Natural killer cell treated with Interleukin-12 subunit alpha and Interleukin-12 subunit beta and Interleukin-15 and Interleukin-18, amount 100 ng/mL, for 72 hours (primary cell): ENCODE data around the gene LRIG1. TPM values are rescaled to one million over a fixed set of nuclear protein-coding genes. Genes with fewer than 3 reads are reported as not detected.

Experiments used
- ATAC-seq, 2 donors: fragments of 150-1000 bp; cut with Tn5 transposase in 1 of 2; sonication (Bioruptor Pico), chemical (Tn5 transposase) in 1 of 2; 2 replicates each; pipeline ENCODE4 v1.10.0; 2021
- DNase-seq: peaks from one replicate; pipeline ENCODE4 v3.0.0; 2022; ENCODE audit warnings: low spot score
- H3K27ac Mint-ChIP-seq, 2 donors: 1 replicate in 1 of 2; 2 replicates in 1 of 2; pipeline ENCODE4 v1.8.0; 2022; ENCODE audit warnings: mixed read lengths in 2 of 2, mild to moderate bottlenecking in 1 of 2, moderate library complexity in 1 of 2
- H3K27me3 Mint-ChIP-seq, 2 donors: 1 replicate in 1 of 2; 2 replicates in 1 of 2; pipeline ENCODE4 v1.8.0; 2022; ENCODE audit warnings: mixed read lengths in 2 of 2
- H3K36me3 Mint-ChIP-seq: one replicate; pipeline ENCODE4 v1.8.0; 2022; ENCODE audit warnings: mixed read lengths
- H3K4me1 Mint-ChIP-seq, 2 donors: 1 replicate in 1 of 2; 2 replicates in 1 of 2; pipeline ENCODE4 v1.8.0; 2022; ENCODE audit warnings: low read depth in 2 of 2, mixed read lengths in 2 of 2, mild to moderate bottlenecking in 1 of 2
- H3K4me3 Mint-ChIP-seq: one replicate; pipeline ENCODE4 v1.8.0; 2022; ENCODE audit warnings: mixed read lengths
- H3K9me3 Mint-ChIP-seq: 2 replicates; pipeline ENCODE4 v1.8.0; 2022; ENCODE audit warnings: mixed read lengths
- total RNA-seq, 2 donors: library from RNA; stranded (reverse); gene quantifications; one replicate each; pipeline ENCODE4 v1.2.3, GENCODE V29; 2022

LRIG1 gene
- total RNA-seq, 2 donors from 2014 or later: 21.6 to 41.1 TPM

DNA sequence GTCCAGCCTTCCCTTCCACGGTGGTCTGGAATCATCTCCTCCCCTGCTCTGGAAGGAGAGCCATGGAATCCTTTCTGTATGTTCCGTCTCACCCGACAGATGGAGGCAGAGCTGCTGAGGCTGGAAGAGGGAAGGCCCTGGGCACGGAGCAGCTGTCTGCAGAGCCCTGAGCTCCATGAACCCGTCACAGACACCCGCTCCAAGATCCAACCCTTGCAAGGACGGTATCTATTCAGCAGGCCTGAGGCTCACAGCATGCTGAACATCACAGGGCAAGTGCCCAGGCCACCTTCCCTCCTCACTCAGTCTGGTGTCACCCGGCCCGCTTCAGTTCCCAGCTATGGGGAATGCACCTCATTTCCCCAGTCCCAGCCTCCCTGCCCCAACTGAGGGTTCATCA, 103.9 kb downstream of the LRIG1 start:
- no peak overlapping the region for H3K27ac Mint-ChIP-seq
- no peak overlapping the region for H3K4me3 Mint-ChIP-seq
- no peaks in the 10 kb centered on the region for H3K27me3 Mint-ChIP-seq
- H3K9me3 Mint-ChIP-seq: no peaks in the 10 kb centered on the region
- peaks cover 4% of the 10 kb centered on the region for H3K36me3 Mint-ChIP-seq
- peaks cover 23 to 34% of the 10 kb centered on the region in 2 donors for H3K4me1 Mint-ChIP-seq
- ATAC-seq: no peak
- no peak for DNase-seq

DNA sequence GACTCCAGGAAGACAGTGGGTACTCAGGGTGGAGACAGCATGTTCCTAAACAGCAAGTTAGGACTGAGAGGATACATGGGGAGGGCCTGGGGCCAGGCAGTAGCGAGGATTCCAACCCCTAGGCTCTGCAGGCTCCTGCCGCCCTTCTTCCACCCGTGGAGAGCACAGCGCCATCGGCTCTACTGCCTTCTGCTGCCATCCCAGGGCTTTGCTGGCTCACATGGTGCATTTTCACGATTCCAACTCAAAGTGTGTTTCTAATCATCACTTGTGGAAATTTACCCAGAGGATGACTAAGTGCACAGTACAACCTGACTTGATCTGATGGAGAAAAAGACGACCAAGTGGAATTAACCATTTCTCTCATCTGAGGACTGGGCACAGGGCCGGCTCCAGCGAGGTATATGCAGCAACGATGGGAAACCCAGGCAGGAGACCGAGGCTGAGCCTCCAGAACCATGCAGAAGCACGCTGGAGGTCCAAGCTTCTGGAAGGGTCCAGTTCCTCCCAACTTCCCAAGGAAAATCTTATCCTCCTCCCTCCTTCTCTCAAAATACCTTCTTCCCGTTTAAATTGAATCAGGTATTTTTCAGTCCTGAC, 104.6 kb downstream of the LRIG1 start:
- H3K36me3 Mint-ChIP-seq: peaks cover 4% of the 10 kb centered on the region
- no peak for DNase-seq
- H3K27ac Mint-ChIP-seq: no peak overlapping the region
- no peaks in the 10 kb centered on the region for H3K27me3 Mint-ChIP-seq
- no peak overlapping the region for H3K4me3 Mint-ChIP-seq
- H3K9me3 Mint-ChIP-seq: no peaks in the 10 kb centered on the region
- no peak for ATAC-seq
- peaks cover 23 to 34% of the 10 kb centered on the region in 2 donors for H3K4me1 Mint-ChIP-seq

DNA sequence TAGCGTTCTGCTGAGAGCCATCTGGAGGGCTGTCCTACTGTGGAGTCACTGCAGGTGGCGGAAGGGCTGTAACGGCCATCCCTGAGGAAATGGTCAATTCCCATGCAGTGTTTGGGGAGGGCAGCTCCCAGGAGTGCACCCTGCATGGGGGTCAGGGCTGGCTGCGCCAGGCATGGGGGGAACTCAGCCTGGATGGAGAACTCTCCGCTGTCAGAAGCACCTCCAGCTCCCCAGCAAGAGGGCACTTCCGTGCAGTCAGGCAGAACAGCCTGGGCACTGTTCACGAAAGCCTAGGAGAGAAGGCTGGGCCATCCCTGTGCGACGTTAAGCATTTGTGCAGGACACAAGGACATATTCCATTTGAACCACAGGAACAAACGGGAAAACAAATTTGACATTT, 105.2 kb downstream of the LRIG1 start:
- Mint-ChIP-seq H3K36me3 (peaks cover 4% of the 10 kb centered on the region), H3K4me1 (peaks cover 23 to 34% of the 10 kb centered on the region in 2 donors), H3K4me3 (no peak overlapping the region), H3K27ac (no peak overlapping the region), H3K27me3 (no peaks in the 10 kb centered on the region), H3K9me3 (no peaks in the 10 kb centered on the region)
- DNase-seq (no peak), ATAC-seq (no peak)

DNA sequence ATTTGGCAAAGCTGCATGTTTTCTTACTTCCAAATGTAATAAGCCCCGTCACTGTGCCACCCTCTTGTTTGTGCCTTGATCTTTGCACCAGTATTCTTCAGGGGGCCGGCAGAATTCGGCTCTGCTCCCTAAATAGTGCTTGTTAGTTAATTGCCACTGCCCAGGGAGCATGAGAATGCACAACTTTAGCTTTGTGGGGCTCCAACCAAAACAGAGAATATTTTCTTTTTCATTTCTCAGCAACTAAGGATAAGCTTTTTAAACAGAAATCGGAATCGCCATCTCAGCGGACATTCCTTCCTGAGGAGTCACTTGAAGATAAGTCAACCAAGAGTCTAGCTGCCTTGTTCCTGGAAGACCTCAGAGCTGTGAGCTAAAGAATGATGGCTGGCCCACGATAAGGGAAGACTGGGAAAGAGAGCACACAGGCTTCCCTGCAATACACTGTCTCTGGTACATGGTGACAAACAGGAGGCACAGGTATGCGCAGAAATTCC, 106.0 kb downstream of the LRIG1 start:
- DNase-seq: no peak
- Mint-ChIP-seq H3K4me3 (peak overlapping the region; percentile 22), H3K27ac (peak overlapping the region in 1 of 2 donors; percentile 53), H3K4me1 (peaks cover 23 to 34% of the 10 kb centered on the region in 2 donors), H3K27me3 (no peaks in the 10 kb centered on the region), H3K36me3 (peaks cover 4% of the 10 kb centered on the region), H3K9me3 (no peaks in the 10 kb centered on the region)
- no peak for ATAC-seq

DNA sequence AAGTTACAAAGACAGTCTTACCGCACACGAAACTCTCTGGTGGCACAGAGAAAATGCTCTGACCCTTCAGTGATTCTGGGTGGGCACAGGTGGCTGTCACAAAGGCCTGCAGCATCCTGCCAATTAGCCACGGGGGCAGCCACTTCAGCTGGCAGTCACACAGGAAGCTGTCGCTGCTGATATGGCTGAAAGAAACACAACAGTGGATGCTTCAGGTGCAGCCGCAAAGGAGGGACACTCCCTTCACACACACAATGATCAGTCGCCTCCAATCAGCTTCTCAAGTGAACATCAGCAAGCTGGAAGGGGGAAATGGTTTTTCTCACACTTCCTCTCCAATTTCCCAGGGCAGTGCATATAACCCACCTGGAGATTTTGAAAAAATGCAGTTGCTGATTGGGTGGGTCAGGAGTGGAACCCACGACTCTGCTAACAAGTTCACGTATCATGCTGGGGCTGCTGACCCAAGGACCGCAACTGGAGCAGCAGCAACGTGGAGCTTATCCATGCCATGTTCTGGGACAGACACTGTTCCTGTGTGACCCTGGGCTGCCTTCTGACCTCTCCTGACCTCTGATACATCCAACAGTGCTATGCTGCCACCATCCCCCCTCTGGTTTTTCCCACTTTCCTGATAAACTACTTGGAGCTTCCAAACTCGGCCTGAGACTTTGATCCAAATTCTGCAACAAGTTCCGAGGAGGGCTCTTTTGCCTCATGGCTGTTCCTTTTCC, 106.6 kb downstream of the LRIG1 start:
- H3K36me3 Mint-ChIP-seq: peaks cover 4% of the 10 kb centered on the region
- no peak for DNase-seq
- H3K4me3 Mint-ChIP-seq: peak overlapping the region; percentile 22
- no peaks in the 10 kb centered on the region for H3K9me3 Mint-ChIP-seq
- peaks cover 23 to 34% of the 10 kb centered on the region in 2 donors for H3K4me1 Mint-ChIP-seq
- H3K27me3 Mint-ChIP-seq: no peaks in the 10 kb centered on the region
- H3K27ac Mint-ChIP-seq: peak overlapping the region; percentile 53 to 58
- peak; percentile 52 to 55 for ATAC-seq

DNA sequence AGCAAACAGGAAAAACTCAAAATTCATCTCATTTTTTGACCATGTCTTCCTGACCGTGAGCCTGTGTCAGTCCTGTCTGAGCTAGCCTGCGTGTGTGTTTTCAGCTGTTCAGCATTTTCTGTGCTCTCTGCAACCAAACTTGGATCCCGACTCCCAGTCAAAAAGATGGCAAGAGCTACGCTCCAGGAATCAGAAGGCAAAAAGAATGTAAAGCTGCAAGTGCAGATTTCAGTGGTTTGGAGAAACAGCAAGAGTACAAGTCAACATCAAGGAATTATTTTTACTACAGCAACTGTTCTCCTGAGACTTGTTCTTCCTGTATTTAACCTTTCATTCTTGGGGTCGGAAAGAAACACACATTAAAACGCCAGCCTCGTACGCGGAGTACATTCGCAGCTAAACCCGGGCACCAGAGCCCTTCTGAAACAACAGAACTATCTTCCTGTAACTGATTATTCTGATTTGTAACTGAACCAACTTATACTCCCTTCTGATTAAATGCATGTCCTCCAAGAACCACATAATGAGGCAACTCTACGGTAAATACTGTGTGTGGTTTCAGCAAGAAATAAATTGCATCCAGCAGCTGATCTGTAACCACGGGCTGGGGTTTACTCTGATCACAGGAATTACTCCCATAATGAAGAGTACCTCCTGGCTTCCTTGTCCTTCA, 107.4 kb downstream of the LRIG1 start:
- H3K27ac Mint-ChIP-seq: peak overlapping the region; percentile 53 to 58
- no peaks in the 10 kb centered on the region for H3K9me3 Mint-ChIP-seq
- peak overlapping the region; percentile 18 for H3K4me3 Mint-ChIP-seq
- no peak for DNase-seq
- ATAC-seq: peak; percentile 37 to 40
- peaks cover 23 to 34% of the 10 kb centered on the region in 2 donors for H3K4me1 Mint-ChIP-seq
- peaks cover 6% of the 10 kb centered on the region for H3K36me3 Mint-ChIP-seq
- H3K27me3 Mint-ChIP-seq: no peaks in the 10 kb centered on the region

DNA sequence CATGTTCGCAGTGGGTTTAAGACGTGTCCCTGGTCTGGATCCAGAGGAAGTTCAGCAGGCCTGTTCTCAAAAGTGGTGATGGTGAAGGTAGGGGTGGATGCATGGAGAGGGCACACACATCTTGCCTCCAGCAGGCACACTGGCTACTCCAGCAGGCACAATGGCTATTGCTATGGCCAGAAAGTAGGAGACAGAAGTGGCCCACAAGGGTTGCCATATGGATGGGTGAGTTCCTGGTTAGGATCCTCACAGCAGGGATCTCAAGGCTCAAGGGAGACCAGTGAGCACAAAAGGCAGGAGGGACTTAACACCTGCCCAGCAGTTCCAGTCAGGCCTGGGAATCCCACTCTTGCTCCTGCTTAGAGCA, 107.9 kb downstream of the LRIG1 start:
- Mint-ChIP-seq H3K27ac (peak overlapping the region in 1 of 2 donors; percentile 58), H3K27me3 (no peaks in the 10 kb centered on the region), H3K9me3 (no peaks in the 10 kb centered on the region), H3K36me3 (peaks cover 12% of the 10 kb centered on the region), H3K4me1 (peaks cover 23 to 29% of the 10 kb centered on the region in 2 donors), H3K4me3 (no peak overlapping the region)
- no peak for DNase-seq
- no peak for ATAC-seq

DNA sequence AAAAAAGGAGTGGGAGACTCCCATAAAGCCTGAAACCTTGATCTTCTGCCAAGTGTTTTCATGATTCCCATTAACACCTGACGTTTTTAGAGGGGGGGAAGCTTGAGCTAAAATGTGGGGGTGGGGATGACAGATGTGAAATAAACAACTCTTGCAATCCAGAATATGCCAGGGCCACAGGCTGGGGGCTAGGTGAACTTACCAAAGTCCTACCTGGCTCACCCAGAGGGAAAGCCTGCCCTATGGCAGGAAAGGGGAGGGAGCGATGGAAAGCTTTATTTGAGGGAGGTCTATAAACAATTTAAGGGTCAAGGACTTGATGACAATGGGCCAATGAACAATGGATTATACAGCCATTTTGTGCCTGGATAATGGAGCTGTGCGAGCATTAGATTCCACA, 108.3 kb downstream of the LRIG1 start:
- H3K36me3 Mint-ChIP-seq: peaks cover 12% of the 10 kb centered on the region
- DNase-seq (no peak), ATAC-seq (no peak)
- no peaks in the 10 kb centered on the region for H3K9me3 Mint-ChIP-seq
- peaks cover 23 to 26% of the 10 kb centered on the region in 2 donors for H3K4me1 Mint-ChIP-seq
- H3K27ac Mint-ChIP-seq: peak overlapping the region in 1 of 2 donors; percentile 56
- H3K4me3 Mint-ChIP-seq: no peak overlapping the region
- H3K27me3 Mint-ChIP-seq: no peaks in the 10 kb centered on the region

DNA sequence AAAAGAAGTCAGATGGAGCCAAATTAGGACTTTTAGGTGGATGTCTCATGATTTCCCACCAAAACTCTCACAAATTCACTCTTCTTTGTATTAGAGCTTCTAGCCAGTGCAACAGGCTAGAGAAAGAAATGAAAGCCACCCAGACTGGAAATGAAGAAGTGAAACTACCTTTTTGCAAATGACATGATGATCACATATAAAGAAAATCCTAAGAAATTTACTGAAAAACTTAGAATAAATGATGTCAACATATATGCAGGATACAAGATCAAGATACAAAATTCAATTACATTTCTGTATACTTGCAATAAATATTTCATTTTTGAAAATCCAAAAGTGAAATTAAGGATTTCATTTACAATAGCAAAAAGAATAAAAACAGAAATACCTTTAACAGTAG, 110.8 kb downstream of the LRIG1 start:
- Mint-ChIP-seq H3K9me3 (no peaks in the 10 kb centered on the region), H3K4me1 (peaks cover 23 to 29% of the 10 kb centered on the region in 2 donors), H3K27me3 (no peaks in the 10 kb centered on the region), H3K4me3 (no peak overlapping the region), H3K27ac (no peak overlapping the region), H3K36me3 (peaks cover 12% of the 10 kb centered on the region)
- DNase-seq (no peak), ATAC-seq (no peak)

DNA sequence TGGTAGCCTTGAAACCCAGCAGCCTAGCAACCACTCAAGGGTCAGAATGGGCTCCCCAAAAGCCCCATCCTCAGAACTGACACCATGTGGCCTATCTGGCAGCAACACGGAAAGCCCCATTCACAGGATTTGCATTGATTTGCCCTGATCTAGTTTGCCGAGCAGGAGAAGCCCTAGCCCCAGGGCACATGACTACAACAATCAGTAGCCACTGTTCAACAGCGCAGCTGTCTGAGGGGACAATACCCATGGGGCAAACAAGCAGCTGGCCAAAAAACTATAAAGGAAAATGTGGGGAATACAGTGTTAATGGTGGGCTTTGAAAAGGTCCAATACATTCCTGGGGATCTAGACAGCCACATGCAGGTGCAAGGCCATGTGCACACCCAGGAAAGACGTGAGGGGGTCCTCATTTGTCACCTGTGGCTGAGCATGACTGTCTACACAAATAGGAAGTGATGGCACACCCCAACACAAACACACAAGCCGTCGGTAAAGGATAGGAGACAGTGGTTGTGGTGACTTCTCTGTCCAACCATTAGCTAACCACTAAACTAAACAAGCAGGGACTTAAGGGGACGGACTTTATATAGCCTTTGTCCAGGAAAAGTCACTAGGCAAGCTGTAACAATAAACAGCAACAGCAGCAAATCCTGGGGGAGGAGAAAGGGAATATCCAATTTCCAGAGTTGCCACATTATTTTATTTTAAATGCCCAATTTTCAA, 113.7 kb downstream of the LRIG1 start:
- no peaks in the 10 kb centered on the region for H3K9me3 Mint-ChIP-seq

DNA sequence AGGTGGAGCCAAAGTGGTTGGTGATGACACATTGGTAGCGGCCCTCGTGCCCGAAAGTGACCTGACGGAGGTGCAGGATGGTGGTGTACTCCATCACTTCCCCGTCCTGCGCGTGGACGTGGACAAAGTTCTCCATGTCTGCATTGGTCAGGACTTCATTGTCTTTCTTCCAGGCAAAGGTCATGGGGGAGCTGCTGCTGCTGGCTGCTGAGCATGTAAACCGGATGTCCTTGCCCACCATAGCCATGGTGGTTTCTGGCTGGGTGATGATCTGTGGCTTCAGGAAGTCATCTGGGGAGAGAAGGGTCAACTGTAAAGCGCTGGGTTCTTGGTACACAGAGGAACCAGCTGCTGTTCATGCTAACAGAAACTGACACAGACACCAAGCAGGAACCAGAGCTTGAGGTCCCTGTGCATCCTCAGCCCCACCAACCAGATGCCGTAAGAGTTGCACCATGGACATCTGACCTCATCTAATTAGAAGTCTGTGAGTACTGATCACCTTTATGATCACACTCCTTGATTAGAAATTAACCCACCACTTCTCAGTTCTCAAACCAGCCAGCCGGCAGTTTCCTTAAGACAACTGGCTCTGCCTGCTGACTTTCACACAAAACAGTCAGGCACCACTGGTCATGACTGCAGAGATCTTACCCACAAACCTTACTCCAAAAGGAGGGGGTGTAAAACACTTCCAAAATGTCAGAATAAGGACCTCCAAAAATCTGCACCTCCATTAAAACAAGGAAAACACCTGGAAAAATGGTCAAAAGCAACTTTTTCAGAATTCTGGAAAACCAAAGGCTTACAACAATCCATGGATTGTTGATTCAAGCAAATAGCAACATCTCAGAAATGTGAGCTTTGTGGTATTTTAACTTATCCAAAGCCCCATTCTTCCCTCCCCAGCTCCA, 114.6 kb downstream of the LRIG1 start:
- ATAC-seq (peak in 1 of 2 donors; percentile 32), DNase-seq (no peak)
- H3K36me3 Mint-ChIP-seq: peaks cover 15% of the 10 kb centered on the region
- H3K4me1 Mint-ChIP-seq: peaks cover 0 to 6% of the 10 kb centered on the region in 2 donors
- no peak overlapping the region for H3K27ac Mint-ChIP-seq
- H3K4me3 Mint-ChIP-seq: no peak overlapping the region
- H3K27me3 Mint-ChIP-seq: no peaks in the 10 kb centered on the region
- no peaks in the 10 kb centered on the region for H3K9me3 Mint-ChIP-seq

More for the DNA sequence above, 113.7 kb downstream of the LRIG1 start:
- H3K27me3 Mint-ChIP-seq: no peaks in the 10 kb centered on the region
- DNase-seq (no peak), ATAC-seq (no peak)
- H3K36me3 Mint-ChIP-seq: peaks cover 16% of the 10 kb centered on the region
- no peak overlapping the region for H3K27ac Mint-ChIP-seq
- H3K4me3 Mint-ChIP-seq: no peak overlapping the region
- H3K4me1 Mint-ChIP-seq: peaks cover under 1 to 6% of the 10 kb centered on the region in 2 donors

DNA sequence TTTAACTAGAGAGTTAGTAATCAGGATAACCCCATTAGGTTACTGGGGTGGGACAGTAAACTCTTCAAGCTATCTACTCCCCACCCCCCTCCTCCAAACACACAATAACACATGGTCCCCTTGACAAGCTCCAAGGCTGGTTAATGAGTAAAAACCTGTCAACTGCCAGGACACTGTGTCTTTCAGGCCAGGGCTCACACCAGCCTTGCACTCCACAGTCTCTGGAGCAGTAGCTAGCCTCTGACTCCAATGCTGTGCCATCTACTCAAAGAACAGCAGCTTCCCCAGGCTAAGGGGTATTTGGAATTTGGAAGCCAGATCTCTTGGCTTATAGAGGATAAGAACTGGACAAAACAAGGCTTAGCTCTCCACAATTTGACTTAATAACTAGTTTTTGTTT, 115.8 kb downstream of the LRIG1 start:
- Mint-ChIP-seq H3K4me1 (peaks cover 0 to 6% of the 10 kb centered on the region in 2 donors), H3K4me3 (no peak overlapping the region), H3K27me3 (no peaks in the 10 kb centered on the region), H3K36me3 (peaks cover 17% of the 10 kb centered on the region), H3K27ac (no peak overlapping the region), H3K9me3 (no peaks in the 10 kb centered on the region)
- DNase-seq (no peak), ATAC-seq (no peak)
